DMS53 (cell line): Measurements from ENCODE around the gene DGKG.
A peak's percentile ranks its signal among the peaks of the same experiment; 100 is the strongest.

Source experiments
- DNase-seq: peaks from one replicate; lab custom pipeline; 2025; lab: John Stamatoyannopoulos, UW

The DGKG gene

GRCh38 chr3:186273586-186273985 is 88.4 kb downstream of the DGKG start:
- no peak for DNase-seq

GRCh38 chr3:186270701-186271100 is 91.3 kb downstream of the DGKG start:
- no peak for DNase-seq

GRCh38 chr3:186268616-186269448 is 93.2 kb downstream of the DGKG start:
- peak; percentile 21 for DNase-seq

- no peak for DNase-seq
Measured at GRCh38 chr3:186267758-186268157, 94.3 kb downstream of the DGKG start.

GRCh38 chr3:186264608-186265400 is 97.2 kb downstream of the DGKG start:
- DNase-seq: no peak

- DNase-seq: peak; percentile 47
Measured at GRCh38 chr3:186261638-186262037, 100.4 kb downstream of the DGKG start.

GRCh38 chr3:186260726-186261125 is 101.3 kb downstream of the DGKG start:
- no peak for DNase-seq

- peak; percentile 86 for DNase-seq
Measured at GRCh38 chr3:186259612-186260383, 102.2 kb downstream of the DGKG start.

- DNase-seq: no peak
Measured at GRCh38 chr3:186258968-186259367, 103.1 kb downstream of the DGKG start.

- no peak for DNase-seq
Measured at GRCh38 chr3:186257866-186258265, 104.2 kb downstream of the DGKG start.

- peak; percentile 78 for DNase-seq
Measured at GRCh38 chr3:186255703-186256331, 106.2 kb downstream of the DGKG start.

GRCh38 chr3:186254676-186255650 is 107.1 kb downstream of the DGKG start:
- no peak for DNase-seq

- DNase-seq: no peak
Measured at GRCh38 chr3:186251948-186252619, 110.0 kb downstream of the DGKG start.

- no peak for DNase-seq
Measured at GRCh38 chr3:186248850-186249249, 113.2 kb downstream of the DGKG start.

- DNase-seq: no peak
Measured at GRCh38 chr3:186247821-186248814, 113.9 kb downstream of the DGKG start.

- DNase-seq: no peak
Measured at GRCh38 chr3:186246941-186247340, 115.1 kb downstream of the DGKG start.

- DNase-seq: no peak
Measured at GRCh38 chr3:186244016-186244415, 118.0 kb downstream of the DGKG start.

GRCh38 chr3:186241910-186242821 is 119.9 kb downstream of the DGKG start:
- peak; percentile 94 for DNase-seq
